Inflammatory macrophage treated with lipopolysaccharide for 4 hours (primary cell): ENCODE data around the gene NME2.

Experiments used
- DNase-seq: peaks from one replicate; pipeline ENCODE4 v3.0.0-alpha.2; 2020

Gene NME2

DNA sequence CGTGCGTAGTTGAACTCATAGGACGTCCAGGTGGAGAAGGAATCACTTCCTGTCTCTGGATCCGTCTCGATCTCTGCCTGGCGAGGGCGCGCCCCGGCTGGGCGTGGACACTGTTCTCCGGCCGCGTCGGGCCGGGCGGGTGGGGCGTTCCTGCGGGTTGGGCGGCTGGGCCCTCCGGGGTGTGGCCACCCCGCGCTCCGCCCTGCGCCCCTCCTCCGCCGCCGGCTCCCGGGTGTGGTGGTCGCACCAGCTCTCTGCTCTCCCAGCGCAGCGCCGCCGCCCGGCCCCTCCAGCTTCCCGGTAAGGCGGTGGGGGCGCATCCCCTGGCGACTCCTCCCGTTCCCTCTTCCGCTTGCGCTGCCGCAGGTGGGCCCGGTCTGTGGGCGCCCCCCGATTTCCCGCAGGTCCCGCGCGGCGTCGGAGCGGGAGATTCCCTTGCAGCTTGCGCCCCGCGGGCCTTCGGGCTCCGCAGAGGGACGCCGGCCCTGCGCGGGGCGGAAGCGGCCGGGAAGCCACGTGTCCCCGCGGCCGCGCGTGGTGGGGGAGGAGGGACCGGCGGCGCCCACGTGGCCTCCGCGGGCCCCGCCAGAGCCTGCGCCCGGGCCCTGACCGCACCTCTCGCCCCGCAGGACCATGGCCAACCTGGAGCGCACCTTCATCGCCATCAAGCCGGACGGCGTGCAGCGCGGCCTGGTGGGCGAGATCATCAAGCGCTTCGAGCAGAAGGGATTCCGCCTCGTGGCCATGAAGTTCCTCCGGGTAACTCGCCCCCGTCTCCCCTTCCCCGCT is at the start of gene NME2:
NME2 (plus strand) TSS at position 214 of the 789 bp plus-strand sequence; CDS start at position 634, 420 bp downstream.
- peak; percentile 83 for DNase-seq

DNA sequence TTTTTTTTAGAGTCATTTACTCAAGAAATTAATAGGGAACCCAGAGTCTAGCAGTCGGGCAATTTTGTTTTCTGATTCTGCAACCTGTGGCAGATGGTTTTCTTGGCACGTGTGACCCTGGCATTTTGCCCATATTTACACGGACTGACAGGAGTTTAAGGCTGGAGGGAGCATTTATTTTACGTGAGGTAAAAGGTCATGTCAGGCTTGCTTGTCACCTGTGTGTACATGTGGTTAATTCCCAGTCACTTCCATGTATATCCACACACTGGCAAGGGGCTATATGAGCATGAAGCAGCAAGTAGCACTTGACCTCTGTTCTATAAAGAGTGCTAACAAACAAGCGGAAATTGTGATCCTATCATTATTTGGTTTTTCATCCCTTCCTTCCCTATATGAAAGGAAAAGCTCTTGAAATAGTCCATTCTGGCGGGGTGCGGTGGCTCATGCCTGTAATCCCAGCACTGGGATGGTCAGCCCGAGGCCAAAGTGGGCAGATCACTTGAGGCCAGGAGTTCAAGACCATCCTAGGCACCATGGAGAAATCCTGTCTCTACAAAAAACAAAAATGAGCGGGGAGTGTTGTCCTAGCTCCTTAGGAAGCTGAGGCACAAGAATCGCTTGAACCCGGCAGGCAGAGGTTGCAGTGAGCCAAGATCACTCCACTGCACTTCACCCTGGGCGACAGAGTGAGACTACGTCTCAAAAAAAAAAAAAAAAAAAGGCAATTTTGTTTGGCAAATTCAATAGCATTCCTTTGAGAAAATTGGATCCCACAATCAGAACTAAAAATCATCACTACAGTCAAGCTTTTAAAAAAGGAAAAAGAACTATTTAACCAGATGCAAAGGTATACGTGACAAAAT is 47.6 kb upstream of the NME2 start:
- no peak for DNase-seq

DNA sequence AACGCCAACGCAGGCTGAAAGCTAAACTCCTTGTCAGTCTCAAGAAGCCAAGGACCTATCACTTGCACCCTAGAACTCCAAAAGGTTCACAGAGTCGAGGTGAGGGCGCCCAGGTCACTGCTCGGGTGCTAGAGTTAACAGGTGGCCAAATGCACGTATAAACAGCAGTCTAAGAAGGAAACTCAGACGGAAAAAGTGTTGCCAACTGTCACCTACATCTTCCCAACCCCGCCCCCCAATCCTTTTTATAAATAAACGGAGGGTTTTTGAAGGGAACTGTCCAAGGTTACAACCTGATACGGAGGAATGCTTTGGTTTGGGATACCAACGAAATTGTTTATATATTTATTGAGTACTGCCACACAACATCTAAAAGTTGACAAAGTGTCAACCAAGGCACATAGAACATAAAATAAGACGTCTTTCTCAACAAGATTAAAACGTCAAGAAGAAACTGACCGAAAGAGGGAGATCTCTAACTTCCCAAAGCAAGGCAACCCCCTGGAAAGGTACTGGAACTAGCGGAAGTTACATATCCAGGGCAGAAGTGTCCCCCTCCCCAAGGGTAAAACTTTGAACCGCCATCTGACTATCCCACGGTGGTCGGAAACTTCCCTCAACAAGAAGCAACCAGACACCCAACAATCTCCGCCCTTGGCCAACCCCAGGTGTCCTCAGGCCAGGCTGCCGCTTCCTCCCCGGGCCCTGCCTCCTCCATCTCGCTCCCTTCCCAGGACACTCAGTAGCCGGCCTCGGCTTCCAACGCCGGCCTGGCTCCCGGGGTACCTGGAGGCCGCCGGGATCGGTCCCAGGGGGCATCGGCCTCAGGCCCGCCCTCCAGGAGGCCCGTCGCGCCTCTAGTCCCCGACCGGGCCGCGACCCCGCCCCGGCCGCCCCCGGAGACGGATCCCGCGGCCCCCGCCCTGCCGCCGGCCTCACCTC is 46.5 kb upstream of the NME2 start:
- peak; percentile 66 for DNase-seq

DNA sequence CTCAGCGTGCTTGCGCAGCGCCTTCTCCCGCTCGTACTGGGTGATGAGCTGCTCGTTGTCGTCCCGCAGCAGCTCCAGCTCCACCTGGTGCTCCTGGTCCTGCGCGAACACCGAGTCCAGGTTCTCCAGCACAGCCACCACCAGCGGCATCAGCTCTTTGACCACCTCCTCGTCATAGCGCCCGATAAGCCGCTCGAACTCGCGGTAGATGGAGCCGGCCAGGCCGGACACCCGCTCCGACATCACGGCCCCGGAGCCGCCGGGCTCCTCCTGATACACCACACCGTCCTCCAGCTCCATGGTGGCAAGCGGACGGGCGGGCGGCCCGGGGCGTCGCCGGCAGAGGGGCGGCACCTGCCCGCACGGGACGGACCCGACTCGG is 45.9 kb upstream of the NME2 start:
- DNase-seq, result no peak

DNA sequence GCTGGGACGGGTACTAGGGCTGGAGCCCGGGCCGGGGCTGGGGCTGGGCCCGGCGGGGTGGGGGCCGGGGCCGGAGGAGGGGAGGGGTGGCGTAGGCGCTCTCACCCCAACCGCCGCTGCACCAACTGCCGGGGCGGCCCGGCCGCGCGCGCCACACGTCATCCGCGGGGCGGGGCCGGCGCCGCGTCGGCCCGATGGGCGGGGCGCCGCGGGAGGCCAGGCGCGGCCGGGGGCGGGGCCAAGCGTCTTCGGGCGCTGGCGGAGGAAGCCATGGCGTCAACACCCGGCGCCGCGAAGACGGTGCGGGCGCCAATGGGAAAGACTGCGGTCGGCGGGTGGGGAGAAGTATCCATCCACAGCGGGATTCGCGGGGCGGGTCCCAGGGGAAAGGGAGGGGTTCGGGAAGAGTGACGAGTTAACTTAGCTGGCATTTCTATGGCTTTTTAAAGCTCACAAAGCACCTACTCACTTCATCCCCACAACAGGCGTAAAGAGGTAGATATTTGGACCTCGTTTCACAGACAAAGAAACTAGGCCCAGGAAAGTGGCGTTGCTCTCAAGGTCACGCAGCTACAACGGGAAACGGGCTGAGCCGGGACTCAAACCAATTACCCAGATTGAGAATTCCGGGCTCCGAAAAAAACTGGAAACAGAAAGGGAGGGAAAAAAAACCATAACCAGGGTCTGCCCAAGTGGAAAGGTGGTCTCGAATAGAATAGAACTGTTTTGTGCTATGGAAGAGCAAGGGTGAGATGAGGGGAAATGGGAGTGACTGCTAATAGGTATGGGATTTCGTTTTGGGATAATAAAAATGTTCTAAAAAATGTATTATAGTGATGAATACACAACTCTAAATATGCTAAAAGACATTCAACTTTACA is 45.2 kb upstream of the NME2 start, which contains the start of gene SPAG9:
SPAG9 (minus strand) TSS at position 130 of the 881 bp plus-strand sequence. CDS start 212 bp downstream, outside the sequence.
- peak; percentile 99 for DNase-seq

DNA sequence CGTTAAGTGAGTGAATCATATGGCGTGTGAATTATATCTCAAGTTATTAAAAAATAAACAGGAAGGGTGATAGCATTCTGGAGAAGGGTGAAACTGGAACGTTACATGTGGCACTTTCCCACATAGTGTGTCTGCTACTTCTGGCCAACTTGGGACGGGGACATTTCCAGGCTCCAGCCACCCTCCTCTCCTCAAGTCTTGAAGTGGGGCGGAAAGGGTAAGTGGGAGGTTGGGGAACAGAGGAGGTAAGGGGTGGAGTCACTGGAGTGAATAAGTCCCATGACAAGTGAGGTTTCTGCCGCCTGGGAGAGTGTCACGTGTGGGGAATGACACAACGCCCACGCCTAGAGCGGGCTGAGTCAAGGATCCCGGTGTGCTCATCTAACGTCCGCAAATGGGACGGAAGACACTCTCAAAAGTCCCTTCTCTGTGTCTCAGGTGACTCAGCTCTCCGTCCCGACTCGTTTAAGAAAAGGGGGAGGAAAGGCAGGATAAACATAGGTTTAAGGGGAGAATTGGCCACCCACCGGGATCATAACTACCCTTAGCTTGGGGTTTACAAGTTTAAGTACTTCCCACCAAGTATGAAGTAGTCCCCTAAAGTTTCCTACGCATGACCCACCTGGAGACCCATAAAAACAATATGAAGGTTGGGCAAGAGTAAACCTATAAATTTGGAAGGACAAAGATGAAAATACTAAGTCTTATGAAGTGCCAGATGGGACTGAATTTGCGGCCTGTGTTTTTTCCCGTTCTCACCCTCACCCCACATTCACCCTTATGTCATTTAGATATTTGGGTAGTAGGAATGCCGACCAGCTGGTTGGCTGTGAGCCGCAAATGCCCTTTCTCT is 44.4 kb upstream of the NME2 start:
- peak; percentile 100 for DNase-seq

DNA sequence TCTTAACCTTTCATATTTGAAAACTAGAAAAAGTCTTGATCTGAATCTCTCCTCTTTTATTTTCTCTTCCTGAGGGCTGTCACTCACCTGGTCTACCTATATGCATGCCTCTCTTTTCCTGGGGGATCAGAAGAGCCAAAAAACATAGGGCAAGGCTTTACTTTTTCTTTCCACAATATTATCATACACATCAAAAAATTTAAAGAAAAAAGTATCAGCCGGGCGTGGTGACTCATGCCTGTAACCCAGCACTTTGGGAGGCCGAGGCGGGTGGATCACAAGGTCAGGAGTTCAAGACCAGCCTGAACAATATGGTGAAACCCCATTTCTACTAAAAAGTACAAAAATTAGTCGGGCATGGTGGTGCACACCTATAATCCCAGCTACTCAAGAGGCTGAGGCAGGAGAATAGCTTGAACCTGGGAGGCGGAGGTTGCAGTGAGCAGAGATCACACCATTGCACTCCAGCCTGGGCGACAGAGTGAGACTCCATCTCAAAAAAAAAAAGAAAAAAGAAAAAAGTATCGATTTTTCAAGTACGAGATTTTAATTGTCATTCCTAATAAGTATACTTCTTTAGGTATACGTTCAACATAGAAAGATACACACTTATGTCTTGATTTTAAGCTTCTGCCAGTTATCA is 43.6 kb upstream of the NME2 start:
- DNase-seq, result peak; percentile 19

DNA sequence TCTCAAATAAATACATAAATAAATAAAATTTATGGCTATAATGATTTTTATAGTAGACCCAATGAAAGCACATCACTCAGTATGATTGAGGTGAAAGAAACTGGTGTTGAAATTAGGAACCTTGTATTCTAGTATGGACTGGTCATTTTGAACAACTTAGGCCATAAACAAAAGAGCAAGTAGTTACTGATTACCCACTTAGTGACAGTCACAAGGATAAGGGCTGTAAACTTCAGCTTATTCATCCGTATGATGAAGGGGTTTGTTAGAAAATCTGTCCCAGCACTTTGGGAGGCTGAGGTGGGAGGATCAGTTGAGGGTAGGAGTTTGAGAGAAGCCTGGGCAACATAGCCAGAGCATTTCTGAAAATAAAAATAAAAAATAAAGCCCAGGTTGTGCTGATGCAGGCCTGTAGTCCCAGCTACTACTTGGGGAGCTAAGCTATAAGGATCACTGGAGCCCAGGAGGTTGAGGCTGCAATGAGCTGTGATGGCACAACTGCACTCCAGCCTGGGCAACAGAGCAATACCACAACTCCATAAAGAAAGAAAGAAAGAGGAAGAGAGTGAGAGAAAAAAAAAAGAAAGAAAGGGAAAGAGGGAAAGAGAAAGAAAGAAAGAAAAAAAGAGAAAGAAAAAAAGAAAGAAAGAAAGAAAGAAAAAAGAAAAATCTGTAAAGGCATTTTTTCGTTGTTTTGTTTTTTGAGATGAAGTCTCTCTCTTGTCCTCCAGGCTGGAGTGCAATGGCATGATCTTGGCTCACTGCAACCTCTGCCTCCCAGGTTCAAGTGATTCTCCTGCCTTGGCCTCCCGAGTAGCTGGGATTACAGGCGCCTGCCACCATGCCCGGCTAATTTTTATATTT is 41.3 kb upstream of the NME2 start:
- DNase-seq, result no peak

DNA sequence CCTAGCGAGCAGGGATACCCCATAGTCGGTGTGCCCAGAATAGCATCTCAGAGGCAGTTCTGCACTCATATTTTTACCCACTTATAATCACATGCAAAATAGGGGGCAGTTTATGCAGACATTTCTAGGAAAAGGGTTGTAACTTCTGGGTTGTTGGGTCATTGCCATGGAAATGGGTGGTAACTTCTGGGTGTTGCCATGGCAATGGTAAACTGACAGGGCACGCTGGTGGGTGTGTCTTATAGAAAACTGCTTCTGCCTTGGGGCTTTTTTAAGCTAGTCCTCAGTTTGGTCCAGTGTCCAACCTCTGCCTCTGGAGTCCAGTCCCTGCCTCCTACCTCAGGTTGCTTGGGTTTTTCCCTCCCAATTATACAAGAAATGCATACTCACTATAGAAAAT is 38.1 kb upstream of the NME2 start:
- peak; percentile 88 for DNase-seq

DNA sequence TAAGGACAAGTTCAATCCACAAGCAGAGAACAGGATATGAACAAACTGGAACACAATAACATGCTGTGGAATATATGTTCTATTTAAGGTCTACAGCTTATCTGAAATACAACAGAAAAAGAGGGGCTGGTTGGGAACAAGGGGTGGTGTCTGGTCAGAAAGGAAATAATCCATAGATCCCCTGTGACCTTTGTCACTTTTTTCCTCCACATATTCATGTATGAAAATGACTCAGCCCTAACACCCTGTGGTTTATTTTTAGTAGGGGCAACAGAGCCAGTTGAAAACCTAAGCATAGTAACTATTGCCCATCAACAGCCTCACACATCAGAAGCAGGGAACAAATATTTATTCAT is 33.3 kb upstream of the NME2 start:
- peak; percentile 42 for DNase-seq

DNA sequence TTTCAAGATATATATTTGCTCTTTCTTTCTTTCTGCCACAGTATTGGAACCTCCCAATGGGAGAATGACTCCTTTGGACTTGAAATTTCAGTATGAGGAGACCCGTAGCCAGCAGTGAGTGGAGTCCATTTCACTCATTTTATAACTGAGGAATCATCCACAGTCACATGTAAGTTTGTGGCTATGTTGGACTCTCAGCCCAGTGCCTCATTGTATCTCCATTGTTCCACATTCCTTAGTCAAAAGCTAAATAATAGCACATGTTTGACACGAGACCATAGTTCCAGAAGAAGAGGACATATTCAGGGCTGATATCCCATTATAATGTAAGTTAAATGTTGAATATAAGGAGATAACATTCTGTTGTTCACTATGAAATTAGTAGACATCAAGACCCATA is 32.8 kb upstream of the NME2 start:
- no peak for DNase-seq

DNA sequence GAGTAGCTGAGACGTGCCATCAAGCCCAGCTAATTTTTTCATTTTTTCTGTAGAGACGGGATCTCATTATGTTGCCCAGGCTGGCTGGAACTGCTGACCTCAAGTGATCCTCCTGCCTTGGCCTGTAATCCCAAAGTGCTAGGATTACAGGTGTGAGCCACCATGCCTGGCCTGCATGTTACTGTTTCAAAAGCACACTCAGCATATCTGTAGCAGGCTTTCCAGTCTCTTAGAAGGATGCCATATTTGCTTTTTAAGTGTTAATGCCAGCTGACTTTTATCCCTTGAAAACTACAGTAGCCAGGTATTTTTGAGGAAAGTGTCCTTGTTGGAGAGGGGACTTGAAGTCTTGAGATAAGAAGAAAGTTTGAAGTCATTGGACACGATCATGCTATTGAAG is 30.3 kb upstream of the NME2 start:
- DNase-seq, result no peak

DNA sequence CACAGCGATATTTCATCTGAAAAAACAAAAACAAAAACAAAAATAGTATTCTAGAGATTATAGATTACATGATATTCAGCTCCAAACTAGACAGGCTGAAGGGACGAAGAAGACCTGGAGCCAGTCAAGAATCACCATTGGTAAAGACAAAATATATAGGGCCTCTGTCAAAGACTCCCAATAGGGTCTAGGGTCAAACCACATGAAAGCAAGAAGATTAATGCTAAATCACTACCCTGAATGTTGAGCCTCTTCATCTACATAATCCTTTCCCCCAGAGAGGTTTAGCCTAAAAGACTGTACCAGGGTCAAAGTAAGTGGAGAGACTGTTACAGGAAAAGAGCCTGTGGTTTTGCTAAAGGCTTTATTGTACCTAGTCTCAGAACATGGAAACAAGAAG is 23.6 kb upstream of the NME2 start:
- DNase-seq, result no peak

DNA sequence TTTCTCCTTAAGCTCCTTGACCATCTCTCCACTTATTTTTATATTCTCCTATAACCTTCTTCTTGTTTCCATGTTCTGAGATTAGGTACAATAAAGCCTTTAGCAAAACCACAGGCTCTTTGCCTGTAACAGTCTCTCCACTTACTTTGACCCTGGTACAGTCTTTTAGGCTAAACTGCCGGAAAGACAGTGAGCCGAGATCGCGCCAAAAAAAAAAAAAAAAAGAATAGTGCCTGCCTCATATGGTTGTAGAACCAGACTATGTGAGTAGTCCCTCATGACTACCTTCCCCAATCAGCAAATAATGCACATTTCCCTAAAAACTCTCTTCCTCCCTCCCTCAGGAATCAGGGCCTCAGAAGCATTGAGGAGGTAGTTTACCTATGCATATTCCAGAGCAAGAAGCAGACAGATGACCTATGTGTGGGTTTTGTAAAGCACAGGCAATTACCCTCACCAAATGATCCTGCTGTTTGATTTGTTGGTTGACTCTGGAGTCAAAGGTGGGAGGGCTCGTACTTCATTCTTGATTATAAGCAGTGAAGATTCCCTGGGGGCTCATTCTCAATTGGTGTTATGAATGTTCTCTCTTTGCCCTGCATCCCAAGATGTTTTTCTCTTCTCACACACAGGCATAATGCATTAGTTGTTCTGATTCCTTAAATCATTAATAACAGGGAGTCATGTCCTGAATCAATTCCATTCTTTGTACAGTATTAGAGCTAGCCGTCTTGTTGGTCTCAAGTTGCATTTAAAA is 21.8 kb upstream of the NME2 start:
- DNase-seq, result no peak

DNA sequence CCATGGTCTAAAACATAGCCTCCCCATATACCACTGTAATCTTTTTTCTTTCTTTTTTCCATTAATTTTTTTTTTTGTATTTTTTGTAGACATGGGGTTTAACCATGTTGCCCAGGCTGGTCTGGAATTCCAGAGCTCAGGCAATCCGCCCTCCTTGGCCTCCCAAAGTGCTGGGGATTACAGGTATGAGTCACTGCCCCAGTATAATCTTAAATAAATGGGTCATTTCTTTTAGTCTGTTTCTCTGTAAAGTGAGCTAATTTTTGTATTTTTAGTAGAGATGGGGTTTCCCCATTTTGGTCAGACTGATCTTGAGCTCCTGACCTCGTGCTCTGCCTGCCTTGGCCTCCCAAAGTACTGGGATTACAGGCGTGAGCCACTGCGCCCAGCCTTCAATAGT is 18.6 kb upstream of the NME2 start:
- peak; percentile 84 for DNase-seq

DNA sequence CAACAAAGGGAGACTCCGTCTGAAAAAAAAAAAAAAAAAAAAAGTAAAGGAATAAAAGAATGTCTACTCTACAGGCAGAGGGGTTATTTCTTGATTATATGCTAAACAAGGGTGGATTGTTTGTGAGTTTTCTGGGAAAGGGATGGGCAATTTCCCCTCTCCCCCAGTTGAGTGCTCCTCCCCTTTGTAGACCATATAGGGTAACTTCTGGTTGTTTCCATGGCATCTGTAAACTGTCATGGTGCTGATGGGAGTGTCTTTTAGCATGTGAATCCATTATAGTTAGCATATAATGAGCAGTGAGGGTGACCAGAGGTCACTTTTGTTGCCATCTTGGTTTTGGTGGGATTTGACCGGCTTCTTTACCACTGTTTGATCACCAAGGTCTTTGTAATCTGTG is 17.0 kb upstream of the NME2 start:
- no peak for DNase-seq

DNA sequence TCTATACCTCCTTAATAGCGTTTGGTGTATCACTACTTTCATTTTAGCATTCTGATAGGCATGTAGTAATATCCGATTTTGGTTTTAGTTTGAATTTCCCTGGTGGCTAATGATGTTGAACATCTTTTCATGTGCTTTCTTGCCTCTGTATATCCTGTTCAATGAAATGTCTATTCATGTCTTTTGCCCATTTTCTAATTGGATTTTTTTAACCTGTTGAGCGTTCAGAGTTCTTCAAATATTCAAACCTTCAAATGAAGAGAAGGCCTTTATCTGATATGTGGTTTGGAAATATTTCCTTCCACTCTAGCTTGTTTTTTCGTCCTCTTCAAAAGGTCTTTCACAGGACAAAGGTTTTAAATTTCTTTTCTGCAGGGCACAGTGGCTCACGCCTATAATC is 15.3 kb upstream of the NME2 start:
- DNase-seq, result no peak

DNA sequence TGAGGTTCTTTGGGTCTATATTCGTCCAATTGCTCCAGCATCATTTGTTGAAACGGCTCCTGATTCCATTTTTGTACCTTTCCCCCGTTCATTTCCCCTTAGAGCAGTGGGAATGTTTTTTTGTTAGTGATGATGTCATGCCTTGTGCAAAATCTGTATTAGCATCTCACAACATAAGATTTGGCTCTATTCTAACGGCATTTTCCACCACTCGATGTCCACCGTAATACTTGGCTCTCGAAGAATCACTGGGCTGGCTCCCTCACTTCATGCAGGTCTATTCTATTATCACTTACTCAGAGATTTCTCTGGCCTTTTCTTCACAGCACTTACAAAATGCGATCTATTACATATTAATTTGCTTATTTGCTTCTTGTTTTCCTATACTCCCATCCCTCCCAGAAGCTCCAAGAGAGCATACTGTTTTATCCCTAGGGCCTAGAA is 13.4 kb upstream of the NME2 start:
- peak; percentile 44 for DNase-seq
